H9 (cell line): ENCODE measurements around the gene SFXN1. TPM values are rescaled to one million over a fixed set of nuclear protein-coding genes. Genes with fewer than 3 reads are reported as not detected.

Source experiments
- DNase-seq: peaks from one replicate; pipeline ENCODE4 v3.0.0-alpha.2; 2017
- H2AFZ ChIP-seq: one replicate; pipeline ENCODE4 v1.6.1; 2013; ENCODE audit warnings: mild to moderate bottlenecking, low read length, control low read depth, moderate library complexity
- H2AK5ac ChIP-seq: 2 replicates; pipeline ENCODE4 v1.6.1; 2013; ENCODE audit warnings: low read length, control low read depth, mixed read lengths; ENCODE audit not compliant: insufficient read length
- H2BK120ac ChIP-seq: one replicate; pipeline ENCODE4 v1.6.1; 2013; ENCODE audit warnings: low read depth, mild to moderate bottlenecking, low read length, control low read depth, inconsistent platforms; ENCODE audit not compliant: poor library complexity, severe bottlenecking
- H2BK12ac ChIP-seq: 2 replicates; pipeline ENCODE4 v1.6.1; 2013; ENCODE audit warnings: low read length, control low read depth, mixed read lengths, low read depth; ENCODE audit not compliant: insufficient read length
- H2BK15ac ChIP-seq: 2 replicates; pipeline ENCODE4 v1.6.1; 2013; ENCODE audit warnings: low read depth, low read length, control low read depth
- H2BK20ac ChIP-seq: one replicate; pipeline ENCODE4 v1.6.1; 2013; ENCODE audit warnings: low read depth, mild to moderate bottlenecking, low read length, control low read depth, inconsistent platforms; ENCODE audit not compliant: poor library complexity, severe bottlenecking
- H2BK5ac ChIP-seq: 2 replicates; pipeline ENCODE4 v1.6.1; 2013; ENCODE audit warnings: low read length, control low read depth, mixed read lengths; ENCODE audit not compliant: insufficient read length
- H3K14ac ChIP-seq: 2 replicates; pipeline ENCODE4 v1.6.1; 2013; ENCODE audit warnings: low read length, control low read depth; ENCODE audit not compliant: insufficient read depth
- H3K18ac ChIP-seq: 2 replicates; pipeline ENCODE4 v1.6.1; 2013; ENCODE audit warnings: low read depth, mild to moderate bottlenecking, mixed read lengths, low read length, control low read depth; ENCODE audit not compliant: insufficient read length
- H3K23ac ChIP-seq: 2 replicates; pipeline ENCODE4 v1.6.1; 2013; ENCODE audit warnings: low read length, control low read depth, mixed read lengths, low read depth; ENCODE audit not compliant: insufficient read length
- H3K23me2 ChIP-seq: 2 replicates; pipeline ENCODE4 v1.6.1; 2013; ENCODE audit warnings: low read depth, mild to moderate bottlenecking, mixed read lengths, low read length, control low read depth; ENCODE audit not compliant: insufficient read length, poor library complexity, severe bottlenecking
- H3K27ac ChIP-seq: 2 replicates; pipeline ENCODE4 v1.5.1; 2013; ENCODE audit warnings: low read length, control low read depth, mixed read lengths, low read depth; ENCODE audit not compliant: insufficient read length
- H3K27me3 ChIP-seq: 2 replicates; pipeline ENCODE4 v1.6.1; 2013; ENCODE audit warnings: low read length, control low read depth, inconsistent platforms; ENCODE audit not compliant: insufficient read depth
- H3K4ac ChIP-seq: 2 replicates; pipeline ENCODE4 v1.6.1; 2013; ENCODE audit warnings: low read depth, mild to moderate bottlenecking, control low read depth, inconsistent platforms, low read length, moderate library complexity
- H3K4me1 ChIP-seq: 2 replicates; pipeline ENCODE4 v1.6.1; 2013; ENCODE audit warnings: low read length, control low read depth, inconsistent platforms; ENCODE audit not compliant: insufficient read depth
- H3K4me2 ChIP-seq: 2 replicates; pipeline ENCODE4 v1.6.1; 2013; ENCODE audit warnings: low read length, control low read depth, mixed read lengths; ENCODE audit not compliant: insufficient read length, insufficient read depth
- H3K56ac ChIP-seq: 2 replicates; pipeline ENCODE4 v1.6.1; 2013; ENCODE audit warnings: low read depth, mild to moderate bottlenecking, mixed read lengths, low read length, control low read depth; ENCODE audit not compliant: insufficient read length
- H3K79me1 ChIP-seq: 2 replicates; pipeline ENCODE4 v1.6.1; 2013; ENCODE audit warnings: low read depth, mild to moderate bottlenecking, moderate library complexity, low read length, control low read depth, inconsistent platforms; ENCODE audit not compliant: insufficient read depth, poor library complexity, severe bottlenecking
- H3K79me2 ChIP-seq: 2 replicates; pipeline ENCODE4 v1.6.1; 2013; ENCODE audit warnings: low read length, control low read depth, inconsistent platforms; ENCODE audit not compliant: insufficient read depth
- H3K9ac ChIP-seq: 2 replicates; pipeline ENCODE4 v1.6.1; 2013; ENCODE audit warnings: low read length, control low read depth, mixed read lengths; ENCODE audit not compliant: insufficient read length; ENCODE audit errors: extremely low read depth
- H3K9me3 ChIP-seq: one replicate; pipeline ENCODE4 v1.6.1; 2013; ENCODE audit warnings: low read depth, low read length, inconsistent platforms; ENCODE audit not compliant: control insufficient read depth
- H3T11ph ChIP-seq: one replicate; pipeline ENCODE4 v1.6.1; 2013; ENCODE audit warnings: mild to moderate bottlenecking, low read length, control low read depth, inconsistent platforms
- H4K20me1 ChIP-seq: one replicate; pipeline ENCODE4 v1.6.1; 2013; ENCODE audit not compliant: control insufficient read depth, insufficient read length, insufficient read depth
- H4K5ac ChIP-seq: 2 replicates; pipeline ENCODE4 v1.6.1; 2013; ENCODE audit warnings: low read depth, mild to moderate bottlenecking, mixed read lengths, low read length, control low read depth; ENCODE audit not compliant: insufficient read length
- H4K8ac ChIP-seq: replicated peaks from 2 replicates; pipeline ENCODE4 v1.6.1; 2013; ENCODE audit warnings: low read length, control low read depth, mixed read lengths, low read depth; ENCODE audit not compliant: insufficient read length
- H4K91ac ChIP-seq: 2 replicates; pipeline ENCODE4 v1.6.1; 2013; ENCODE audit warnings: low read depth, mild to moderate bottlenecking, moderate library complexity, mixed read lengths, low read length, control low read depth; ENCODE audit not compliant: insufficient read length
- H3K27ac Mint-ChIP-seq, 3 experiments: 2 replicates in 2 of 3; 3 replicates in 1 of 3; pipeline ENCODE4 v1.8.0; 2020 to 2021; ENCODE audit warnings: mixed read lengths in 3 of 3, mild to moderate bottlenecking in 1 of 3, moderate library complexity in 1 of 3
- H3K27me3 Mint-ChIP-seq: 2 replicates; pipeline ENCODE4 v1.8.0; 2021; ENCODE audit warnings: low read depth, mild to moderate bottlenecking, moderate library complexity, mixed read lengths
- H3K36me3 Mint-ChIP-seq, 3 experiments: 2 replicates in 2 of 3; 3 replicates in 1 of 3; pipeline ENCODE4 v1.8.0; 2020 to 2021; ENCODE audit warnings: low read depth in 3 of 3, mixed read lengths in 3 of 3; ENCODE audit not compliant: insufficient read depth in 1 of 3
- H3K4me1 Mint-ChIP-seq, 2 experiments: 2 replicates each; pipeline ENCODE4 v1.8.0; 2020; ENCODE audit warnings: mixed read lengths in 2 of 2
- H3K4me3 Mint-ChIP-seq, 2 experiments: 2 replicates in 1 of 2; 3 replicates in 1 of 2; pipeline ENCODE4 v1.8.0; 2020 to 2021; ENCODE audit warnings: mild to moderate bottlenecking in 2 of 2, mixed read lengths in 2 of 2, moderate library complexity in 1 of 2
- H3K9me3 Mint-ChIP-seq, 2 experiments: 2 replicates in 1 of 2; 3 replicates in 1 of 2; pipeline ENCODE4 v1.8.0; 2020; ENCODE audit warnings: mild to moderate bottlenecking in 2 of 2, mixed read lengths in 2 of 2, moderate library complexity in 1 of 2
- WGBS: extraction: QIAGEN DNeasy Blood & Tissue Kit; methylation state at CpG from one replicate; pipeline ENCODE4 v1.1.7; 2013; ENCODE audit warnings: missing lambda C conversion rate, low lambda C conversion rate, mixed read lengths; ENCODE audit not compliant: insufficient read length; ENCODE audit errors: extremely low coverage; 5-methylcytosine and 5-hydroxymethylcytosine counted together
- total RNA-seq: library from RNA; stranded (reverse); gene quantifications from 2 replicates; pipeline ENCODE4 v1.2.1, GENCODE V29; 2021
- TF ChIP-seq, protein P1 (sequence below): fragments of 200-600 bp; sonication (generic); conservative IDR thresholded peaks from 3 replicates; pipeline ENCODE4 v1.8.0; 2021; ENCODE audit warnings: antibody characterized with exemption, mild to moderate bottlenecking

The SFXN1 gene
- total RNA-seq, 1 experiment from 2014 or later, result 99.2 TPM

DNA sequence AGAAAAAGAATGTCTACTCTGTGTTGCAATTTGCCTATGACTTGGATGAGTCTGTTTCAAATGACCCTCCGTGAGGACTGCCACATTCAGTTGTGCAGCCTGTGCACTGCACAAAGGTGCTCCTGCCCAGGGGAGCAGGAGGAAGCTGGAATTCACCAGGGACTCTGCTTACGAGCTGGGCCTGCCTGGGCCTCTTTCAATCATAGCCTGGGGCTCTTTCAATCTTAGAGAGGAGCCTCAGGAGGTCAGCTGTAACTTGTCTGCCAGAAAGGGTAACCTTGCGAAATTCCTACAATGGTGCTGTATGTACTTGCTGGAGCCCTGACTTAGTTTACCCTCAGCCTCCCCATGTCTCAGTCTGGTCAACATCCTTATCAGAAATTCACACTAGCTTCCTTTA lies 8.4 kb upstream of the SFXN1 start:
- H3K23me2 ChIP-seq, result no peaks in the 10 kb centered on the region
- H3K79me1 ChIP-seq, result no peaks in the 10 kb centered on the region
- Mint-ChIP-seq H3K4me1 (peaks cover 0 to 2% of the 10 kb centered on the region in 2 experiments; a peak in 1 of 4 replicates), H3K27me3 (peaks cover 18% of the 10 kb centered on the region), H3K4me3 (no peak overlapping the region), H3K9me3 (no peaks in the 10 kb centered on the region; a peak in 1 of 5 replicates), H3K36me3 (no peaks in the 10 kb centered on the region), H3K27ac (no peak overlapping the region)
- H3K56ac ChIP-seq, result no peak overlapping the region
- no peak overlapping the region for H3K9ac ChIP-seq
- H4K5ac ChIP-seq, result no peak overlapping the region
- no peak overlapping the region for H2BK12ac ChIP-seq
- no peak overlapping the region for H2BK15ac ChIP-seq
- no peak overlapping the region for H4K8ac ChIP-seq
- no peaks in the 10 kb centered on the region for H3K9me3 ChIP-seq
- H2BK120ac ChIP-seq, result no peak overlapping the region
- no peaks in the 10 kb centered on the region for H3K4me1 ChIP-seq
- H3K23ac ChIP-seq, result no peak overlapping the region
- H3K18ac ChIP-seq, result no peak overlapping the region
- DNase-seq, result no peak
- H2BK5ac ChIP-seq, result no peak overlapping the region
- H2BK20ac ChIP-seq, result no peak overlapping the region
- H4K20me1 ChIP-seq, result no peaks in the 10 kb centered on the region
- no peak overlapping the region for H3K27ac ChIP-seq
- no peak overlapping the region for H3K14ac ChIP-seq
- no CpG with 5 or more reads among the region's 3 CpGs for WGBS
- no peaks in the 10 kb centered on the region for H3K79me2 ChIP-seq
- TF ChIP-seq, protein P1, sequence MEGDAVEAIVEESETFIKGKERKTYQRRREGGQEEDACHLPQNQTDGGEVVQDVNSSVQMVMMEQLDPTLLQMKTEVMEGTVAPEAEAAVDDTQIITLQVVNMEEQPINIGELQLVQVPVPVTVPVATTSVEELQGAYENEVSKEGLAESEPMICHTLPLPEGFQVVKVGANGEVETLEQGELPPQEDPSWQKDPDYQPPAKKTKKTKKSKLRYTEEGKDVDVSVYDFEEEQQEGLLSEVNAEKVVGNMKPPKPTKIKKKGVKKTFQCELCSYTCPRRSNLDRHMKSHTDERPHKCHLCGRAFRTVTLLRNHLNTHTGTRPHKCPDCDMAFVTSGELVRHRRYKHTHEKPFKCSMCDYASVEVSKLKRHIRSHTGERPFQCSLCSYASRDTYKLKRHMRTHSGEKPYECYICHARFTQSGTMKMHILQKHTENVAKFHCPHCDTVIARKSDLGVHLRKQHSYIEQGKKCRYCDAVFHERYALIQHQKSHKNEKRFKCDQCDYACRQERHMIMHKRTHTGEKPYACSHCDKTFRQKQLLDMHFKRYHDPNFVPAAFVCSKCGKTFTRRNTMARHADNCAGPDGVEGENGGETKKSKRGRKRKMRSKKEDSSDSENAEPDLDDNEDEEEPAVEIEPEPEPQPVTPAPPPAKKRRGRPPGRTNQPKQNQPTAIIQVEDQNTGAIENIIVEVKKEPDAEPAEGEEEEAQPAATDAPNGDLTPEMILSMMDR, result no peak
- no peaks in the 10 kb centered on the region for H3K27me3 ChIP-seq
- H4K91ac ChIP-seq, result no peak overlapping the region
- H3K4ac ChIP-seq, result no peak overlapping the region
- H2AK5ac ChIP-seq, result no peak overlapping the region
- H3T11ph ChIP-seq, result no peak overlapping the region
- no peak overlapping the region for H2AFZ ChIP-seq
- no peak overlapping the region for H3K4me2 ChIP-seq
